AG09319 (cell line): Measurements from ENCODE around the gene GFY.

ENCODE experiments used
- DNase-seq: peaks from one replicate; pipeline ENCODE4 v3.0.0-alpha.2; 2010; ENCODE audit warnings: low read depth; ENCODE audit errors: extremely low read depth
- TF ChIP-seq, protein P1 (sequence below): IDR thresholded peaks from 2 replicates; pipeline ENCODE4 v1.5.1; 2011; ENCODE audit warnings: low read depth, mild to moderate bottlenecking, inconsistent platforms, low read length, moderate library complexity

GFY gene

DNA sequence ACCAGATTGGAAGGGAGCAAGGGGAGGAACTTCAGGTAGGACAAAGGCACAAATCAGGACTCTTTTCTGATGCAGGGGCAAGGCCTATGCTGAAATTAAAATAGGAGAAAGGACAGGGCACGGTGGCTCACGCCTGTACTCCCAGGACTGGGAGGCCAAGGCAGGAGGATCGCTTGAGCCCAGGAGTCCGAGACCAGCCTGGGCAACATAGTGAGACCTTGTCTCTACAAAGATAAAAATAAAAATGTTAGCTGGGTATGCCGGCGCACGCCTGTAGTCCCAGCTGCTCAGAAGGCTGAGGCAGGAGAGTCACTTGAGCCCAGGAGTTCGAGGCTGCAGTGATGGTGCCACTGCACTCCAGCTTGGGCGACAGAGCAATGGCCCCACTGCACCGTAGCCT lies 10.5 kb downstream of the GFY start:
- DNase-seq, result no peak

DNA sequence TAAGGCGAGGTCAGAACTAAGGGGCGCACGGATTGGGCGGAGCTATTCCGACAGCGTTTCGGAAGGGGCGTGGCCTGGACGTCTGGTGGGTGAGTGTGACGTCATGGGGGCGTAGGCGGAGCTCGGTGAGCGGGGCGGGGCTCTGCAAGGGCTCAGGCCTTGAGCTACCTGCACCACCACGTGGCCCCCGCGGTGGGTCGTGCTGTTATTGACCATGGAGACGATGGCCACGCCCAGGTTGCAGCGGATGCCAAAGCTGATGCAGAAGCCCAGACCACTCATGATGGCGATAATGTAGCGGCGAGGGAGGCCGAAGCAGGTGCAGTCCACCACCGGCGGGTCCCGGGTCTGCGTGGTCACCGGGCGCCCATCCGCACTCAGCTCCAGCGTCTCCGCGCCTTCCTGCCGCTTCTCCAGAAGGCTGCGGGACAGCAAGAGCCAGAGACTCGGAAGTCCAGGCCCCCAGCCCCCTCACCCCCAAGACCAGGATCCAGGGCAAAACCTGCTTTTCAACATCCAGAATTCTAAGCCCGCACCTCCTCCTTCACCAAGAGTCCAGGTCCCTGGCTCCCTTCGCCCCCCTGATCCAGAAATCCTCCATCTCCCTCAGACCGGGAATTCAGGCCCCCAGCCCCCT lies 11.3 kb downstream of the GFY start:
- no peak for DNase-seq
- TF ChIP-seq, protein P1, sequence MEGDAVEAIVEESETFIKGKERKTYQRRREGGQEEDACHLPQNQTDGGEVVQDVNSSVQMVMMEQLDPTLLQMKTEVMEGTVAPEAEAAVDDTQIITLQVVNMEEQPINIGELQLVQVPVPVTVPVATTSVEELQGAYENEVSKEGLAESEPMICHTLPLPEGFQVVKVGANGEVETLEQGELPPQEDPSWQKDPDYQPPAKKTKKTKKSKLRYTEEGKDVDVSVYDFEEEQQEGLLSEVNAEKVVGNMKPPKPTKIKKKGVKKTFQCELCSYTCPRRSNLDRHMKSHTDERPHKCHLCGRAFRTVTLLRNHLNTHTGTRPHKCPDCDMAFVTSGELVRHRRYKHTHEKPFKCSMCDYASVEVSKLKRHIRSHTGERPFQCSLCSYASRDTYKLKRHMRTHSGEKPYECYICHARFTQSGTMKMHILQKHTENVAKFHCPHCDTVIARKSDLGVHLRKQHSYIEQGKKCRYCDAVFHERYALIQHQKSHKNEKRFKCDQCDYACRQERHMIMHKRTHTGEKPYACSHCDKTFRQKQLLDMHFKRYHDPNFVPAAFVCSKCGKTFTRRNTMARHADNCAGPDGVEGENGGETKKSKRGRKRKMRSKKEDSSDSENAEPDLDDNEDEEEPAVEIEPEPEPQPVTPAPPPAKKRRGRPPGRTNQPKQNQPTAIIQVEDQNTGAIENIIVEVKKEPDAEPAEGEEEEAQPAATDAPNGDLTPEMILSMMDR, result no peak

More for the DNA sequence above, 10.5 kb downstream of the GFY start:
- TF ChIP-seq, protein P1, result no peak

DNA sequence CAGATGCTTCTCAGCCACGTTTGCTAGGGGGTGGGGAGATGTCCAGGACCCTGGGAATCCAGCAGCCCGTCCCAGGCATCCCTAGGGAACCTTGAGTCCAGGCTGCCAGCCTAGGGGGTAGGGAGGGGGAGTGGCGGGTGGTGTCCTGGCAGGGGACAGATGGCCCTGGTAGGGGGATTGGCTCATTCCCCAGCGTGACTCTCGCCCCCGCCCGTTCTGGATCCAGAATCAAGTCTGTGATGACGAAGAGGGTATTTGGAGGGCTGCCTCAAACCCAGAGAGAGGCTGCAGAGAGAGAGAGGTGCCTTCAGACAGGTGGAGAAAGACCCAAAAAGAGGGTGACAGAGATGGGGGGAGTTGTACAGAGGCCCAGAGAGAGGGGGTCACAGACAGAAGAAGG lies 12.0 kb downstream of the GFY start:
- no peak for DNase-seq
- TF ChIP-seq, protein P1, result no peak

DNA sequence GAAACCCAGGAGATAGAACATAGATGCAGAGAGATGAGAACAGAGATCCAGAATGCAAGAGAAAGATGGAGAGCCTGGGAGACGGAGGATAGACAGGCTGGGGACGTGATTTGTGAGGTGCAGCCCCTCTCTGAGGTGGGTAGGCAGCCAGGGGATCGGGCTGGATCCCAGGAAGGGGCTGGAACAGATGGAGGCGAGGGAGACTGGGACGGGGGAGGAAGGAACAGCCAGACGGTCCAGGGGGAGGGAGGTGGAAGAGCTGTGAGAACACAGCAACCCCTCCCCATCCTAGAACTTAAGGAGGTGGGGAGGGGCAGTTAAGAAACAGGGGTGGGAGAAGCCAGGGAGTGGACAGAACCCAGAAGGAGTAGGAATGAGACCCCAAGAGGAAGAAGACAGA lies 13.1 kb downstream of the GFY start:
- TF ChIP-seq, protein P1, result no peak
- DNase-seq, result no peak

DNA sequence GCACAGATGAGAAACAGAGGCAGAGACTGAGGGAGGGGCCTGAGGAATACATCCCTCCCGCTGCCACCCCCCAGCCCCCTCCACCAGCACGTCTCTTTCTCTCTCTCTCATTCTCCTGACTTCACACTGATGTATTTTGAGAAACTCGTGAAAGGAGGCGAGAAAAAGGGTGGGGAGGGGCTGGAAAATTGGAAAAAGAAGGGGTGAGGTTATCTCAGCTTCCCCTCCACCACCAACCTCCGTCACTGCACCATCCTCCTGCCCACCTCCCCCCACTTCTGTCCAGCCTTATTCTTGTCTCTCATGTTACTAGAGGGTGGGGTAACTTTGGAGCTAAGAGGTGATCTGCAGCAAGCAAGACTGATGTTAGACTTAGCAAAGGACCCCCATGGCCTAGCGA lies 14.6 kb downstream of the GFY start:
- DNase-seq, result no peak
- TF ChIP-seq, protein P1, result no peak

DNA sequence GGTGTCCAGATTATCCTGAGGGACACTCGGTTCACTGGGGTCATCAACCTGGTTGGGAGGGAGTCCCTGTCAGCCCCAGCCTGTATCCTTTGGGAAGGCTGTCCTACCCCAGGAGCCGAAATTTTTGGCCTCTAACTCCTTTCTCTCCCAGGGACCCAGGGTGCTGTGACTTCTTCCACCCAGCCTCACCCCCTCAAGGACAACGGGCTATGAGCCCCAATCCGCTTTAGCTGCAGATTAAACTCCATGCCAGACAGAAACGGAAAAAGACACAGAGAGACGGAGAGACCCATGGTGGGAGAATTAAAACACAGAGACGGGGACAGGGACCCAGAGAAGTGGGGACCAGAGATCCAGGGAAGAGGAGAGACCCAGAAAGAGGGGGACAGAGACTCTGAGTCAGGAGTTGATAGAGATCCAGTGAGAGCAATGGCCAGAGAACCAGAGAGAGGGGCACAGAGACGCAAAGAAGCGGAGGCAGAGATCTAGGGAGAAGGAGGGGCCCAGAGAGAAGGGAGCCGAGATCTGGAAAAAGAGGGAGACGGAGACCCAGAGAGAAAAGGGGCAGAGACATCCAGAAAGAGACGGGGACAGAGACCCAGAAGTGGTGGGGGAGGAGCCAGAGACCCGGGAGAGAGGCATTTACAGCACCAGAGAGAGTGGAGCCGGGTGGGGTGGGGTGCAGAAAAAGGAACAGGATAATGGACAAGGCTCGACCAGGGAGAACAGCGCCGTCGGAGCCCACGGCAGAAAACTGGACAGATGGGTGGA lies 15.4 kb downstream of the GFY start:
- DNase-seq, result no peak
- TF ChIP-seq, protein P1, result no peak

DNA sequence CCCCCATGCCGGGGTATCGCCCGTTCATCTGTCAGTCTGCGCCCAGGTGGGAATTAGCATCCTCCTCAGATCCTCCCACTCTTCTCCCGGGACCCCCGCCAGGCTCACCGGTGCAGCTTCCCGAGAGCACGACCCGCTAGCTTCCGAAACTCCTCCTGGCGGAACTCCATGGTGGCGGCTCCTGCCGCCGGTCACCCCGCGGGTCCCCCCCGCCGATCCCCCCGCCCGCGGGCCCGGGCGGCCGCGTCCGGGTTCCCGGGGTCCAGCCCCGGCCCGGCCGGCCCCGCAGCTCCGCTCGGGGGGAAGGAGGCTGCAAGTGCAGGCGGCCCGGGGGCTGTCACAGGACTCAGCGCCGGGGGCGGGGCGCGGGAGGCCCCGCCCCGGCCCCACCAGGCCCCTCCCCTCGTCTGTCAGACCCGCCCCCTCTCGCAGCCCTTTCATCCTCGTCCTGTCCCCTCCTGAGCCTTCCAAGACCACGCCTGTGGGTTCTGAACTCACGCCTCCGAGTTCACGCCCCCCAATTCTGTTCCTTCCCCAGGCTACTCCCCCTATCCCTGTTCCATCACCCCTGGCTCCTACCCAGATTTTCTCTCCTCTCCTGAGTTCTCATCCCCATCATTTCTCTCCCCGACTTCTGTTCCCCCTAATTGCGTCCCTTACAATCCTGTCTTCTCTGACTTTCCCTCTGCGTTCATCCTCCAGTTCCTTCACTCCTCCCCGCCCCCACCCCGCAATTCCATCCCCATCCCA lies 16.2 kb downstream of the GFY start, which contains the start of gene SLC17A7:
Gene SLC17A7 (minus strand): TSS at position 318 of the 750 bp plus-strand sequence. CDS start 148 bp downstream, at position 170.
- no peak for DNase-seq
- TF ChIP-seq, protein P1, result no peak
